ENCODE results near the gene SLC52A3.

DNA sequence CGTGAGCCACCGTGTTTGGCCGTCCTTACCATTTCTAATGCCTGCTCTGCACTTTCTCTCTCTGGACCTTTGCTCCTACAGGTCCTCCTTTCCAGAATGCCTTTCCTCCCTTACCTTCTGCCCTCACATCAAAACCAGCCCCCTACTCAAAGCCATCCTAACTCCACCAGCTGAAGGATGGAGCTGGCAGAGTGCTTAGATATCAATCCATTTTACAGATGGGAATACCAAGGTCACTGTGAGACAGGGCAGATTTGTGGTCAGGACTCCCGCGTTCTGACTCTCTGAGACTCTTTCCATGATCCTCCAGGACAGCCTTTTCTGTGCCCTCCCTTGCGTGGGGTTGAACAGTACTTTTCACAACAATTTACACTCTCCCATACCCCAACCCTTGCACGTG is 51.0 kb downstream of the SLC52A3 start:
- no peak for TF ChIP-seq BHLHE40 (IDR thresholded peaks at IDR 0.05; ENCODE audit: borderline replicate concordance)
- no peak for TF ChIP-seq ZNF384 (IDR thresholded peaks at IDR 0.05)
- TF ChIP-seq FOXK2 (IDR thresholded peaks at IDR 0.05) = no peak
- no peak for TF ChIP-seq ELF4 (IDR thresholded peaks at IDR 0.05)
- no peak for TF ChIP-seq ARNT (IDR thresholded peaks at IDR 0.05)
- TF ChIP-seq SUZ12 (IDR thresholded peaks at IDR 0.05) = no peak
- TF ChIP-seq SP1 (IDR thresholded peaks at IDR 0.05) = no peak
- no peak for TF ChIP-seq TARDBP (IDR thresholded peaks at IDR 0.05)
- no peak for TF ChIP-seq HDGF (IDR thresholded peaks at IDR 0.05; ENCODE audit: borderline replicate concordance)
- no peak for TF ChIP-seq CTBP1 (IDR thresholded peaks at IDR 0.05; ENCODE audit: borderline replicate concordance)
- no peak for TF ChIP-seq LEF1 (IDR thresholded peaks at IDR 0.05; ENCODE audit: borderline replicate concordance)
